GM08714 (cell line): ENCODE data around the gene C1orf159.

Experiments
- H3K4me3 ChIP-seq: fragments of 200-500 bp; sonication (Bioruptor generic); 2 replicates; pipeline ENCODE4 v1.5.1; 2014; ENCODE audit warnings: mild to moderate bottlenecking, low read length, inconsistent platforms
- ZNF274 ChIP-seq: IDR thresholded peaks from 2 replicates; pipeline ENCODE4 v1.6.1; 2012; ENCODE audit warnings: mild to moderate bottlenecking, low read depth, low read length

Gene C1orf159

DNA sequence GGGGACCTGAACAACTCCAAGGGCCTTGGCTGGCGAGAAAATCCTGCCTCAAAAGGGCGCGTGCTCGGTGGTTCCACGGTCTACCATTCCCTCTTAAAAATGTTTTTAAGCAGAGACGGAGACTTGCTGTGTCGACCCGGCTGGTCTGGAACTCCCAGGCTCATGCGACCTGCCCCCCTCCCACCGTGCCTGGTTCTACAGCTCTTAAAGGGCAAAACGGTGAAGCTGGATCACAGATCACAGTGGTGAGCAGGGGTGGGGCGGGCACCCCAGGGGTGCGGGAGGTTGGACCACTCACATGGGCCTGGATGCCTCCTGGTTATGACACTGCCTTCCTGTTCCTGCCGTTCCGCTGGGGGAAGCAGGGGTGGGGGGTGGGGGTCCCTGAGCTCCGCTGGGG, 4.2 kb upstream of the C1orf159 start:
- no peak overlapping the region for H3K4me3 ChIP-seq
- no peak for TF ChIP-seq ZNF274

DNA sequence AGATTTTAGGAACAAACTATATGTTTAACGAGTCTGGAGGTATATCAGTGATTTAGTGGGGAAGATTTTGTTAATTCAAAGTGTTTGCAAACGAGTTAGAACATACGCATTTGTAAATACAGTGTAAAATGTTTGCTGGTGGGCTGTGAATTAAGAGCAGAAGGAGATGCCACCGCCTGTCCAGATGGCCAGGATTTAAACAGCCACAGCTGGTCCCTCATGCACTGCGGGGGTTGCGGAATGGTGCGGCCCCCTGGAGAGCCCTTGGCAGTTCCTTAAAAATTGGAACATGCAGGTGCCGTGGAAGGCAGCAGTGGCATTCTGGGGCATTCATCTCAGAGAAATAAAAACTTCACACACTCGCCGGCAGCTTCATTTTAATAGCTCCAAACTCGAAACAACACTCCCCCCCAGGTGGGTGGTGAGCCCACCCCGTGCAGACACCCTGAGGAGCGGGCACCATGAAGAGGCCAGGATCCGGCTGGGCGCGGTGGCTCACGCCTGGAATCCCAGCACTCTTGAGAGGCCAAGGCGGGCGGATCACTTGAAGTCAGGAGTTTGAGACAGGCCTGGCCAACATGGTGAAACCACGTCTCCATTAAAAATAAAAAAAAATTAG, 3.5 kb upstream of the C1orf159 start:
- no peak for TF ChIP-seq ZNF274
- no peak overlapping the region for H3K4me3 ChIP-seq

DNA sequence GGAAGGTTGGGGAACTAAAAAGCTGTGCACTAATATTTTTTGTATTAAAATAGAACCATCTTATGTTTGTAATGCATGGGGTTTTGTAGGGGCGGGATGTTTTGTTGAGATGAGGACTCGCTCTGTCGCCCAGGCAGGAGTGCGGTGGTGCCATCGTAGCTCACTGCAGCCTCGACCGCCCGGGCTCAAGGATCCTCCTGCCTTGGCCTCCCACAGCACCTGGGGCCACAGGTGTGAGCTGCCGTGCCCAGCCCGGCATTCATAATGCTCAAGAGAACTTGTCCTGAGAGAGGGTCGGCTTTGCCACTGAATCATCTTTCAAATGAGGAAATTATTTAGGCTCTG, 3.0 kb upstream of the C1orf159 start:
- no peak overlapping the region for H3K4me3 ChIP-seq
- TF ChIP-seq ZNF274 = no peak

DNA sequence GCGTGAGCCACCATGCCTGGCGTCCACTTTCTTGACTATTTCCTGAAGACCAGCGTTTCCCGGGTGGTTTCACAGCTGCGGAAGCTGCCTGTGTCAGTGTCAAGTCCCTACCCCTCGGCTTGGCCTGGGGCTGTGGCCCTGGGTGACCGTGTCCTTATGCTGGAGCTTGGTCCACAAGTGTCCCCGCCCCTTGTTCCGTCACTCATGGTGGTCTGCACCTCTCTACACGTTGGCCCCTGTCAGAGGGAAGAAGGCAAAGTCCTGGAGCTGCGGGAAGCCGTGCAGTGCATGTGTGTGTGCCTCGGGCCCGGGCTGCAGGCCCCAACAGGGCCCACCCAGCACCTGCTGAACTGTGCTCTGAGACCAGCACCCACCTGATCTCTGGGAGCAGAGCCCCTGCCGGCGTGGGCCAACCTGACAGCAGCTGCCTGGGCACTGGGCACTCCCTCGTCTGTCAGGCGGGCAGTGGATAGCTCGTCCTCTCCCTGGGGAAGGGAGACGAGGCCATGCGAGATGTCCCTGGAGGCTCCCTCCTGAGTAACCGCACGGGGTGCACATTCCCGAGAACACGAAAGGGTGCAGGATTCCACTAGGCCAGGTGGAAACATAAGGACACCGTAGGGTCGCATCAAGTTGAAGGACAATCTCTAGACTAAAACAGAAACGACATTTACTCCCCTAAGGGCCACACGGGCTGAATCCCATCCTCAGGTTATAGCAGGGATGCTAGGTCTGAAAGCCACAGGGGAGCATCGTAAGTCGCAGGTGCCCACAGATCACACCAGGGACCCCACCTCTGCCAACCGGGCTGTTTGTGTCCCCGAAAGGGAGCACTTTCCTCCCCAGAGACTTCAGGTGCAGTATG, 2.4 kb upstream of the C1orf159 start:
- no peak overlapping the region for H3K4me3 ChIP-seq
- no peak for TF ChIP-seq ZNF274

DNA sequence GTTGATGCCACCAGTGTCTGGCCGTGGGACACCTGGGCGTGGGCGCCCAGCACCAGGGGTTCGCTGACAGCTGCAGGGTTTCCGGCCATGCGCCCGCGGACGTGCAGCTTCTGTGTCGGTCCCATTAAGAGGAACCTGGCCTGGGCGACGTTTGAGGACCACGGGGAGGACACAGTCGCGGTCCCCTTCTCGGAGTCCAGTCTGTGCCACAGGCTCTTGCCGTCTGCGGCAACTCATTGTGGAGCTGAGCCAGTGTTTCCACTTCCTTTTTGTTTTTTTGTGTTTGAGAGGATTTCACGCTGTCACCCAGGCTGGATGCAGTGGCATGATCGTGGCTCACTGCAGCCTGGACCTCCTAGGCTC, 1.6 kb upstream of the C1orf159 start:
- no peak overlapping the region for H3K4me3 ChIP-seq
- no peak for TF ChIP-seq ZNF274

DNA sequence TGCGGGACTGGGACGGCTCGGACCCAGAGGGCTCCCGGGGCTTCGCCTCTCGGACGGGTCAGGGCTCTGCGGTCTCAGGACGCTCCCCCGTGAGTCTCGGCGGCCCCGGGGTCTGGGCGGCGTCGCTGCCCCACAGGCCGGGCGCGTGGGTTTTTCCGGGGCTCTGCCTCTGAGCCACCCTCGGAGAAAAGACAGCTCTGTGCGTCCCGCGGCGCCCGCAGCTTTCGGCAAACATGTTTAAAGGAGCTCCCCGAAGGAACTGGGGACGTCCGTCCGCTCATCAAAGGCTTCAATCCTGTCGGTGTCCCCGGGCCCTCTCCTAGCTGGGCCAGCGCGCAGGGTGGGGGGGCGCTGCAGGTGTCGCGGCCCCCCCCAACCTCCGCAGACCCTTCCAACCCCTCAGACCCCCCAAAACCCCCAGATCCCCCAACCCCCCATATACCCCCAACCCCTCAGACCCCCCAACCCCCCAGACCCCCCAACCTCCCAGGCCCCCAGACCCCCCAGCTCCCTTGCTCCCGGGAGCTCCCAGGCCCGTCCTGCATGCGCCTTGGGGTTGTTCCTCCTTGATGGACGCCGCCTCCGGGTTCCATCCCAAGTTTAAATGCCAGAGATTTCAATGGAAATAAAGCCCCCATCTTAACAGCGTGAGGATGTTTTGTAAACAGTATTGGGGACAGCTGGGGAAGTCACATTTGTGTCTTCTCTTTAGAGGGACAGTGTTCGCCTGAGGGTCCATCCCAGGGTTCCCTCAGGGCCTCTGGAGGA, 996 bp upstream of the C1orf159 start:
- no peak for TF ChIP-seq ZNF274
- peak overlapping the region; percentile 64; the same call in 1 of the 2 replicates for H3K4me3 ChIP-seq

DNA sequence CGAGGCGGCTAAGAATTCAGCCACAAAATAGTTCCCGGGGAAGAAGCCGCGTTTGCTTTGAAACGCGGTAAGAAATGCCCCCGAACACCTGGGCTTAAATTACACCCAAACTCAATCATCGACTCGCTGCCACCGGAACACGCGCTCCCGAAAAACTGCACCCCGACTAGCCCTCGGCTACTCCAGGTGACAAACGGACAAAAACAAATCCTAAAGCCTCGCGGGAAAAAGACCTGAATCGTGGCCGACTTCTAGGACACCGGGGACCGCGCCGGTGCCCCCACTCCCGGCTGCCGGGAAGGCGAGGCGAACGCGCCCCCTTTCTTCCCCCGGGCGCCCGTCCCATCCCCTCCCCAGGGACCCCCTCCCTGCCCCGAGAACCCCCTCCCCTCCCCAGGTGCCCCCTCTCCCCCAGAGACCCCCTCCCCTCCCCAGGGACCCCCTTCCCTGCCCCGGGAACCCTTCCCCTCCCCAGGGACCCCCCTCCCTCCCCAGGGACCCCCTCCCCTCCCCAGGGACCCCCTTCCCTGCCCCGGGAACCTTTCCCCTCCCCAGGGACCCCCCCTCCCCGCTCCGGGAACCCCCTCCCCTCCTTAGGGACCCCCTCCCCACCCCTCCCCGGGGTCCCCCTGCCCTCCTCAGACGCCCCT, 628 bp downstream of the C1orf159 start:
- TF ChIP-seq ZNF274 = no peak
- peak overlapping the region; percentile 85 for H3K4me3 ChIP-seq

DNA sequence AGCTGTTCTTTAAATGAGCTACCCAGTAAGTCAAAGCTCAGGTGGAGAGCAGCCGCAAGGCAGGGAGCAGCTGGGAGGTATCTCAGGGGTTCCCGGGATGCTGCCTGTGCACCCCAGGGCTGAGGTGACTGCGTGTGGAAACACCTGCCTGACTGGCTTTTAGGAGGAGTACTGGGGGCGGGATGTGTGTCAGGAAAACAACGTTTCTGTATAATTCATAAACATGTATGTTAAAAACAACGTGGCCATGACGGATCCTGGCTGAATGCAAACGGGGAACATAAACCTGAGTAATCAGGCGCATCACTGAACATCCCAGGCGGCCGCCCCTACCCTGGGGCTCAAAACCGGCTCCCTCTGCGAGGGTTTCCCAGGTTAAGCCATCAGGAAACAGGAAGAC, 1.5 kb downstream of the C1orf159 start:
- no peak overlapping the region; the same call in 1 of the 2 replicates for H3K4me3 ChIP-seq
- TF ChIP-seq ZNF274 = no peak

DNA sequence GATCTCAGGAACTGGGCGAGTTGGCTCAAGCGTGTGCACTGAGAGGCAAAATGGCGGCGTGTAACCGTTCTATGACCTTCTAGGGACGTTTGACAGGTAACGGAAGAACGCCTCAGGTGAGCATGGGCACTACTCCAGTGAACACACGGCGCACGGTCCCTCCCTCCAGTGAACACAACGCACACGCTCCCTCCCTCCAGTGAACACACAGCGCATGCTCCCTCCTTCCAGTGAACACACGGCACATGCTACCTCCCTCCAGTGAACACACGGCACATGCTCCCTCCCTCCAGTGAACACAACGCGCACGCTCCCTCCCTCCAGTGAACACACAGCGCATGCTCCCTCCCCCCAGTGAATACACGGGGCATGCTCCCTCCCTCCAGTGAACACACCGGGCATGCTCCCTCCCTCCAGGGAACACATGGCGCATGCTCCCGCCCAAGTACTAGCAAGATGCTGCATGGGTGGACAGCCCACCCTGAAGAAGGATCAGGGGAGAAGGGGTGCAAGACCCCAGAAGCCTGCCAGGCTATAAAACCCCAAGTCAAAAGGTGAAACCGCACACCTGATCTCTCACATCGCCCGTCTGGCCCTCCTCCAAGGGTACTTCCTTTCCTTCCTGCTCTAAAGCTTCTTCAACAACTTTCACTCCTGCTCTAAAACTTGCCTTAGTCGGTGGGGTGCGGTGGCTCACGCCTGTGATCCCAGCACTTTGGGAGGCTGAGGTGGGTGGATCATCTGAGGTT, 3.5 kb downstream of the C1orf159 start:
- no peak for TF ChIP-seq ZNF274
- no peak overlapping the region for H3K4me3 ChIP-seq

DNA sequence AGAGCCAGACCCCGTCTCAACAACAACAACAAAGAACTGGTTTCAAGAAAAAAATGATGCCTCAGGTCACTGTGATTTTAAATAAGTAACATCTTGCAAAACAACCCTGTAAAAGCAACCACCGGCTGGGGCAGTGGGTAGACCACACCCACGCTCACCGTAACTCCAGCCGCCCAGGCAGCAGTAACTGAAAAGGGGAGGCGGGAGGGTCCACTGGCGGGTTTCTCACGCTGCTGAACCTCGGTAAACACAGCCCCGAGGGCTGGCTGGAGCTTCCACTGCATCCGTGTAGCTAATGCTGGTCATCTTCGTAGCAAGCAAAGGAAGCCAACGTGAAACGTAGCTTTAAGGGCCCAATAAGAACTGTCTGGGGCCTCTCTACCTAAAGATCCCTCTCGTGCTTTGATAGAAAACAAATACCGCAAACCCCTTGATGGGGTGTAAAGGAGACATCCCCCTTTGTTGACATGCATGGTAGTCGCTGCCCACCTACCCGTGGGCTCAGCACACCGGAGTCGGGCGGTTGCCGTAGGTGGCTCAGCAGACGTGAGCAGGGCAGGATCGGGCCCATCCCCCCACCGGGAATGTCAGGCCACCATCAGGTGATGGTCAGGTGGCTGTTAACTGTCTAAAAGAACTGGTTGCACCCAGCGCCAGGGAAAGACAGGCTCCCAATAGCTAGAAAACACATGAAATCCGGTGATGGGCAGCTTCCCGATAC, 4.2 kb downstream of the C1orf159 start:
- no peak overlapping the region for H3K4me3 ChIP-seq
- no peak for TF ChIP-seq ZNF274

DNA sequence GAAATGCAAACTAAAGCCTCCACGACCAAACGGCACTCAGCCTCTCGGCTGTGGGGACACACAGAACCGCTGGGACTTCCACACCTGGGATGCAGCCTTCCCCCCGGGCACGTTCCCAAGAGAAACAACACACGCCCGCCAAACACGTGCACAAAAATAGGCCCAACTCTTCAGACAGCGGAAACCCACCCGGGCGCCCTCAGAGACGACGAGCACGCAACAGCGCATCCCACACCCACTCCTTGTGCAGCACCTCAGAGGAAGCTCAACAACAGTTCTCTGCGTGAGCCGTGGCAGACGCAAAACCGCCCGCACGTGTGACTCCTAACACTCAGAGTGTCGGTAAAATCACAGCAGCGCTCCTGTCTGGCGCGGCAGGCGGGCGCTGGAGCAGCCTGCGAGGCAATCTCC, 5.3 kb downstream of the C1orf159 start:
- TF ChIP-seq ZNF274 = no peak
- no peak overlapping the region for H3K4me3 ChIP-seq

DNA sequence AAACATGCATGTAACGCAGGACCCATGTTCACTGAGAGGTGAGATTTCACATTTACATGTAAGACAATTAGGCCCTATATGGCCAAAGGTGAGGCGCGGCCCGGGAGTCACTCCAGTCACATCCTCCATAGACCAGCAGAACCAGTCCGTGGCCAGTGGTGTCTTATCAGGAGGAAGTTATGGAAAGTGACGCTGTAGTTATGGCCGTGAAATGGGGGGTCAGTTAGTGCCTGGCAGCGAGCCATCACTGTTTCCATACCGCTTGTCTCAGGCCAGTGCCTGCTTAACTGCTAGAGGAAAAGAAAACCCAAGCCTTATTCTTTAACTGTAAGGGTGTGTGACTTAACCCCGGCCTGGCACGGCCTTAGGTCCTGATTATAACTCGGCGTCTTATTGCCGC, 6.1 kb downstream of the C1orf159 start:
- no peak for TF ChIP-seq ZNF274
- no peak overlapping the region for H3K4me3 ChIP-seq
